CD4-positive, alpha-beta T cell treated with Interleukin-21 for 1 hour (primary cell): Measurements from ENCODE around the gene UQCC5.

ENCODE experiments used
- DNase-seq: peaks from one replicate; pipeline ENCODE4 v3.0.0-alpha.2; 2020

UQCC5 gene

GRCh38 chr3:52504977-52505376 is 31.4 kb upstream of the UQCC5 start:
- DNase-seq = no peak

- no peak for DNase-seq
Observed at GRCh38 chr3:52506266-52506966, 30.0 kb upstream of the UQCC5 start.

GRCh38 chr3:52507359-52507758 is 29.0 kb upstream of the UQCC5 start:
- DNase-seq = no peak

- no peak for DNase-seq
Observed at GRCh38 chr3:52509753-52510328, 26.6 kb upstream of the UQCC5 start.

GRCh38 chr3:52511509-52511908 is 24.9 kb upstream of the UQCC5 start:
- DNase-seq = no peak

GRCh38 chr3:52512105-52512504 is 24.3 kb upstream of the UQCC5 start:
- no peak for DNase-seq

GRCh38 chr3:52512727-52513126 is 23.7 kb upstream of the UQCC5 start:
- no peak for DNase-seq

GRCh38 chr3:52513281-52513680 is 23.1 kb upstream of the UQCC5 start:
- no peak for DNase-seq

GRCh38 chr3:52514576-52514975 is 21.8 kb upstream of the UQCC5 start:
- no peak for DNase-seq

- DNase-seq = no peak
Observed at GRCh38 chr3:52515192-52515591, 21.2 kb upstream of the UQCC5 start.

- DNase-seq = no peak
Observed at GRCh38 chr3:52516509-52517195, 19.8 kb upstream of the UQCC5 start.

- no peak for DNase-seq
Observed at GRCh38 chr3:52517796-52518722, 18.3 kb upstream of the UQCC5 start.

GRCh38 chr3:52518723-52519444 is 17.5 kb upstream of the UQCC5 start:
- no peak for DNase-seq

GRCh38 chr3:52519445-52520140 is 16.8 kb upstream of the UQCC5 start:
- DNase-seq = no peak

GRCh38 chr3:52520141-52520667 is 16.2 kb upstream of the UQCC5 start:
- DNase-seq = no peak

- DNase-seq = no peak
Observed at GRCh38 chr3:52520716-52521487, 15.5 kb upstream of the UQCC5 start.

GRCh38 chr3:52521488-52521824 is 14.9 kb upstream of the UQCC5 start:
- no peak for DNase-seq

- no peak for DNase-seq
Observed at GRCh38 chr3:52521881-52522650, 14.3 kb upstream of the UQCC5 start.

- no peak for DNase-seq
Observed at GRCh38 chr3:52522651-52523251, 13.7 kb upstream of the UQCC5 start.
